HEK293T (cell line): ENCODE data around the gene ASCC1.

ENCODE experiments used
- ARNT ChIP-seq: fragments of 450-650 bp; IDR thresholded peaks from 2 replicates; pipeline ENCODE4 v1.6.1; 2017; ENCODE audit warnings: mild to moderate bottlenecking
- BHLHE40 ChIP-seq: fragments of 450-650 bp; IDR thresholded peaks from 2 replicates; pipeline ENCODE4 v1.6.1; 2016; ENCODE audit warnings: mild to moderate bottlenecking, moderate library complexity, borderline replicate concordance
- FOXA1 ChIP-seq: fragments of 450-650 bp; IDR thresholded peaks from 2 replicates; pipeline ENCODE4 v1.6.1; 2016; ENCODE audit warnings: mild to moderate bottlenecking
- FOXM1 ChIP-seq: fragments of 450-650 bp; IDR thresholded peaks from 2 replicates; pipeline ENCODE4 v1.6.1; 2017; ENCODE audit warnings: mild to moderate bottlenecking, borderline replicate concordance
- HDGF ChIP-seq: fragments of 450-650 bp; IDR thresholded peaks from 2 replicates; pipeline ENCODE4 v1.6.1; 2017; ENCODE audit warnings: antibody characterized with exemption, borderline replicate concordance
- NFRKB ChIP-seq: fragments of 450-650 bp; IDR thresholded peaks from 2 replicates; pipeline ENCODE4 v1.6.1; 2016; ENCODE audit warnings: mild to moderate bottlenecking, moderate library complexity
- PKNOX1 ChIP-seq: fragments of 450-650 bp; IDR thresholded peaks from 2 replicates; pipeline ENCODE4 v1.6.1; 2016
- SP1 ChIP-seq: fragments of 450-650 bp; IDR thresholded peaks from 2 replicates; pipeline ENCODE4 v1.6.1; 2017
- SUZ12 ChIP-seq: fragments of 450-650 bp; IDR thresholded peaks from 2 replicates; pipeline ENCODE4 v1.6.1; 2016; ENCODE audit warnings: mild to moderate bottlenecking
- ZNF384 ChIP-seq: fragments of 450-650 bp; IDR thresholded peaks from 2 replicates; pipeline ENCODE4 v1.6.1; 2016

- TF ChIP-seq FOXM1: no peak
- no peak for TF ChIP-seq SUZ12
- TF ChIP-seq HDGF: no peak
- no peak for TF ChIP-seq BHLHE40
- TF ChIP-seq ZNF384: no peak
- TF ChIP-seq PKNOX1: no peak
- no peak for TF ChIP-seq SP1
- TF ChIP-seq FOXA1: no peak
- no peak for TF ChIP-seq NFRKB
- TF ChIP-seq ARNT: no peak
These were observed 24.3 kb upstream of the ASCC1 start for GRCh38 chr10:72240371-72240770.
